ENCODE measurements around the gene BOK. TPM values are rescaled to one million over a fixed set of nuclear protein-coding genes. Genes with fewer than 3 reads are reported as not detected.

The BOK gene
- total RNA-seq, 1 donor from 2014 or later = 46.8 TPM

- peaks cover 11% of the 10 kb centered on the region for H3K36me3 Mint-ChIP-seq (ENCODE audit: low read depth)
- H3K27ac Mint-ChIP-seq (ENCODE audit: unreplicated experiment) = no peak overlapping the region
- no peak overlapping the region for H3K4me3 Mint-ChIP-seq (ENCODE audit: unreplicated experiment)
- peaks cover 5% of the 10 kb centered on the region for H3K9me3 Mint-ChIP-seq (ENCODE audit: low read depth)
- no peak for DNase-seq (ENCODE audit: low spot score)
- no peaks in the 10 kb centered on the region for H3K27me3 Mint-ChIP-seq (ENCODE audit: low read depth)
- H3K4me1 Mint-ChIP-seq (ENCODE audit: low read depth) = peaks cover 14% of the 10 kb centered on the region
- TF ChIP-seq, protein P1, sequence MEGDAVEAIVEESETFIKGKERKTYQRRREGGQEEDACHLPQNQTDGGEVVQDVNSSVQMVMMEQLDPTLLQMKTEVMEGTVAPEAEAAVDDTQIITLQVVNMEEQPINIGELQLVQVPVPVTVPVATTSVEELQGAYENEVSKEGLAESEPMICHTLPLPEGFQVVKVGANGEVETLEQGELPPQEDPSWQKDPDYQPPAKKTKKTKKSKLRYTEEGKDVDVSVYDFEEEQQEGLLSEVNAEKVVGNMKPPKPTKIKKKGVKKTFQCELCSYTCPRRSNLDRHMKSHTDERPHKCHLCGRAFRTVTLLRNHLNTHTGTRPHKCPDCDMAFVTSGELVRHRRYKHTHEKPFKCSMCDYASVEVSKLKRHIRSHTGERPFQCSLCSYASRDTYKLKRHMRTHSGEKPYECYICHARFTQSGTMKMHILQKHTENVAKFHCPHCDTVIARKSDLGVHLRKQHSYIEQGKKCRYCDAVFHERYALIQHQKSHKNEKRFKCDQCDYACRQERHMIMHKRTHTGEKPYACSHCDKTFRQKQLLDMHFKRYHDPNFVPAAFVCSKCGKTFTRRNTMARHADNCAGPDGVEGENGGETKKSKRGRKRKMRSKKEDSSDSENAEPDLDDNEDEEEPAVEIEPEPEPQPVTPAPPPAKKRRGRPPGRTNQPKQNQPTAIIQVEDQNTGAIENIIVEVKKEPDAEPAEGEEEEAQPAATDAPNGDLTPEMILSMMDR (IDR thresholded peaks at IDR 0.05) = no peak
These were observed 57.9 kb downstream of the BOK start for GRCh38 chr2:241616168-241617125.

DNA sequence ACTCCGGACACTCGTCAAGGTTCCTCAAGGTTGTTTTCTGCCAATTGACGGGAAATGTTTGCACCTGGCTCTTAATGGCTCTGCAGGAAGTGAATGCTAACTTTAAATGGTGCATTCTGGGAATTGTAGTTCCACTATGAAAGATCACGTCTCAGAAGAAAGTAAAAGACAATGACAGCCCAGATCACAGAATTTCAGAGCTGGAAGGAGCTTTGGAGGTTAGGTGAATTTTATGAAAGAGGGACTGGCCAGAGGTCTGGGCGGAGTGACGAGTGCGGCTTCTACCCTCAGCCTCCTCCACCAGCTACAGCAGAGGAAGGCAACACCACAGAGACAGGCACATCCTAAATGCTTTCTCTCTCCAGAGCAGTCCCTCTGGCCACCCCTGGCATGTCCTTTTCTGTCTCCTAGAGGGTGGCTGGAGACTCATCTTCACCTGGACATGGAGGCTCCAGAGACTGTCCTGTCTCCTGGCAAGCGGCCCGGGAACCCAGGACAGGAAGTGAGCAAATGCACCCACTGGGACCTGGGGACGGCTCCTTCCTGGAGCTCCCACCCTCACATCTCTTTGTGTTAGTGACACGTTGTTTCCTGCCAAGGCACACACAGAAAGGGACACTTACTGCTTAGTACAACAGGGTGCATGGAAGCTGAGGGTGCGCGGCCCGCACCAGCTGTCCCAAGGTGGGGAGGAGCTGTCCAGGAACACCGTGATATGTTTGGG lies 59.0 kb downstream of the BOK start:
- H3K36me3 Mint-ChIP-seq (ENCODE audit: low read depth) = peaks cover 14% of the 10 kb centered on the region
- H3K4me1 Mint-ChIP-seq (ENCODE audit: low read depth) = peaks cover 14% of the 10 kb centered on the region
- no peak for DNase-seq (ENCODE audit: low spot score)
- no peaks in the 10 kb centered on the region for H3K27me3 Mint-ChIP-seq (ENCODE audit: low read depth)
- TF ChIP-seq, protein P1 (IDR thresholded peaks at IDR 0.05) = no peak
- peak overlapping the region; percentile 24 for H3K27ac Mint-ChIP-seq (ENCODE audit: unreplicated experiment)
- H3K4me3 Mint-ChIP-seq (ENCODE audit: unreplicated experiment) = no peak overlapping the region
- H3K9me3 Mint-ChIP-seq (ENCODE audit: low read depth) = peaks cover 7% of the 10 kb centered on the region

- Mint-ChIP-seq H3K27me3 (ENCODE audit: low read depth) (no peaks in the 10 kb centered on the region), H3K36me3 (ENCODE audit: low read depth) (peaks cover 14% of the 10 kb centered on the region), H3K4me1 (ENCODE audit: low read depth) (peaks cover 14% of the 10 kb centered on the region), H3K4me3 (ENCODE audit: unreplicated experiment) (no peak overlapping the region), H3K9me3 (ENCODE audit: low read depth) (peaks cover 7% of the 10 kb centered on the region), H3K27ac (ENCODE audit: unreplicated experiment) (no peak overlapping the region)
- TF ChIP-seq, protein P1 (IDR thresholded peaks at IDR 0.05) = no peak
- no peak for DNase-seq (ENCODE audit: low spot score)
These were observed 59.8 kb downstream of the BOK start for GRCh38 chr2:241618296-241618805.

DNA sequence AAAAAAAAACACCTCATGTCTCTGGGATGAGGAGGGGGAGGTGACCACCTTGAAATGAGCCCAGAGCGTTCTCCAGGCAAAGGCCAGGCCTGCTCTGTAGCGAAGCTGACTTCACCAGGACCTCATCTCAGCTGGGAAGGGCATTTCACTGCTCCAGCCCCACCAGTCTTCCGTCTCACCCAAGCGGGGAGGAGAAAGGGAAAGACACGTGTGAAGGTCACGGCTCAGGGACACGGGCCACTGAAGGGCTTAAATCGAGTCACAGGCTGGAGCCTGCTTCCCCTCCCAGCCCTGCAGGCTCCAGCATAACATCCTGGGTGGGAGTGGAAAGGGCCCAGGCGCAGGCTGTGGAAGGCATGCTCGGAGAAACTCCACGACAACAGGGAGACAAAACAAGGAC lies 60.3 kb downstream of the BOK start:
- no peaks in the 10 kb centered on the region for H3K27me3 Mint-ChIP-seq (ENCODE audit: low read depth)

More for the DNA sequence above, 60.3 kb downstream of the BOK start:
- Mint-ChIP-seq H3K4me1 (ENCODE audit: low read depth) (peaks cover 14% of the 10 kb centered on the region), H3K9me3 (ENCODE audit: low read depth) (peaks cover 7% of the 10 kb centered on the region), H3K27ac (ENCODE audit: unreplicated experiment) (no peak overlapping the region), H3K36me3 (ENCODE audit: low read depth) (peaks cover 14% of the 10 kb centered on the region), H3K4me3 (ENCODE audit: unreplicated experiment) (no peak overlapping the region)
- no peak for DNase-seq (ENCODE audit: low spot score)
- TF ChIP-seq, protein P1 (IDR thresholded peaks at IDR 0.05) = no peak
